ENCODE results near the gene UNK.

GRCh38 chr17:75749545-75750389 lies 34.8 kb upstream of the UNK start:
- no peak for TF ChIP-seq TAF1 (conservative IDR thresholded peaks at IDR 0.05)
- TF ChIP-seq JUND (IDR thresholded peaks at IDR 0.05): no peak
- TF ChIP-seq, protein P1, sequence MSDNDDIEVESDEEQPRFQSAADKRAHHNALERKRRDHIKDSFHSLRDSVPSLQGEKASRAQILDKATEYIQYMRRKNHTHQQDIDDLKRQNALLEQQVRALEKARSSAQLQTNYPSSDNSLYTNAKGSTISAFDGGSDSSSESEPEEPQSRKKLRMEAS (IDR thresholded peaks at IDR 0.05): no peak
- TF ChIP-seq, protein P2, sequence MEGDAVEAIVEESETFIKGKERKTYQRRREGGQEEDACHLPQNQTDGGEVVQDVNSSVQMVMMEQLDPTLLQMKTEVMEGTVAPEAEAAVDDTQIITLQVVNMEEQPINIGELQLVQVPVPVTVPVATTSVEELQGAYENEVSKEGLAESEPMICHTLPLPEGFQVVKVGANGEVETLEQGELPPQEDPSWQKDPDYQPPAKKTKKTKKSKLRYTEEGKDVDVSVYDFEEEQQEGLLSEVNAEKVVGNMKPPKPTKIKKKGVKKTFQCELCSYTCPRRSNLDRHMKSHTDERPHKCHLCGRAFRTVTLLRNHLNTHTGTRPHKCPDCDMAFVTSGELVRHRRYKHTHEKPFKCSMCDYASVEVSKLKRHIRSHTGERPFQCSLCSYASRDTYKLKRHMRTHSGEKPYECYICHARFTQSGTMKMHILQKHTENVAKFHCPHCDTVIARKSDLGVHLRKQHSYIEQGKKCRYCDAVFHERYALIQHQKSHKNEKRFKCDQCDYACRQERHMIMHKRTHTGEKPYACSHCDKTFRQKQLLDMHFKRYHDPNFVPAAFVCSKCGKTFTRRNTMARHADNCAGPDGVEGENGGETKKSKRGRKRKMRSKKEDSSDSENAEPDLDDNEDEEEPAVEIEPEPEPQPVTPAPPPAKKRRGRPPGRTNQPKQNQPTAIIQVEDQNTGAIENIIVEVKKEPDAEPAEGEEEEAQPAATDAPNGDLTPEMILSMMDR (IDR thresholded peaks at IDR 0.05; ENCODE audit: low read depth, low read length, missing input control): peak; percentile 80
- no peak for TF ChIP-seq EGR1 (IDR thresholded peaks at IDR 0.05; ENCODE audit: low read depth in 2 of 2)
